Bronchial epithelial cell (primary cell): Measurements from ENCODE around the gene B3GALNT1. TPM values are rescaled to one million over a fixed set of nuclear protein-coding genes. Genes with fewer than 3 reads are reported as not detected.

Experiments used
- DNase-seq: peaks from one replicate; pipeline ENCODE4 v3.0.0-alpha.2; 2010; ENCODE audit warnings: low read depth
- FAIRE-seq: peaks from 2 replicates; lab custom pipeline; 2011; peaks lifted over from hg19 to GRCh38; lab: Jason Lieb, UNC
- H3K27me3 ChIP-seq: 2 replicates; pipeline ENCODE4 v1.5.1; 2011; ENCODE audit warnings: low read length; ENCODE audit not compliant: control insufficient read depth, insufficient read depth
- H3K36me3 ChIP-seq: 2 replicates; pipeline ENCODE4 v1.5.1; 2011; ENCODE audit warnings: low read length; ENCODE audit not compliant: control insufficient read depth, insufficient read depth
- H3K4me3 ChIP-seq: 2 replicates; pipeline ENCODE4 v1.5.1; 2011; ENCODE audit warnings: mild to moderate bottlenecking, low read depth, low read length, control low read depth
- CTCF ChIP-seq: IDR thresholded peaks from 2 replicates; pipeline ENCODE4 v1.5.1; 2011; ENCODE audit warnings: mild to moderate bottlenecking, moderate library complexity, low read length, control low read depth, inconsistent platforms; ENCODE audit not compliant: insufficient read depth, severe bottlenecking
- total RNA-seq: library from RNA; depleted of rRNA; stranded (reverse); fragments of >200 nt; gene quantifications from 2 replicates; pipeline ENCODE4 v1.2.1, GENCODE V29; 2014

B3GALNT1 gene
- total RNA-seq, 1 donor from 2014 or later, result 7.4 TPM

GRCh38 chr3:161069511-161070251, 35.5 kb downstream of the B3GALNT1 start:
- FAIRE-seq (peak; percentile 83), DNase-seq (peak; percentile 91)
- no peak for TF ChIP-seq CTCF
- H3K27me3 ChIP-seq, result no peaks in the 10 kb centered on the region
- no peaks in the 10 kb centered on the region for H3K36me3 ChIP-seq
- no peak overlapping the region for H3K4me3 ChIP-seq

DNA sequence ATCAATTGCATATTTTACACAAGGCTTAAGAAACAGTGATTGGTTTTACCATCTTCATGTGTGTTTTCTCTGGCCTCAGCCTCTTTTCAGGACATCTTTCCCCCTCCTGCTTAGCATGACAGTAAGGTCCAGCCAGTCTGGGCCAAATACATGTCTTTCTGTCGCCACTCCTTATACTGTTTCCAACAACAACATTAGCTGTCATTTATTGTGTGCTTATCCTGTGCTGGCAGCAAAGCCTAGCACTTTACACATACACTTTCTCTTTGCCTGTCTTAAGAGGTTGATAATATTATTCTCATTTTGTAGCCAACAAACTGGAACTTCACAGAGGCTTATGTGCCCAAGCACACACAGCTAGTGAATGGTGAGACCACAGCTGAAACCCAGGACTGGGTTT, 37.8 kb downstream of the B3GALNT1 start:
- no peak for DNase-seq
- Histone ChIP-seq H3K4me3 (no peak overlapping the region), H3K27me3 (no peaks in the 10 kb centered on the region), H3K36me3 (no peaks in the 10 kb centered on the region)
- FAIRE-seq, result no peak
- no peak for TF ChIP-seq CTCF

DNA sequence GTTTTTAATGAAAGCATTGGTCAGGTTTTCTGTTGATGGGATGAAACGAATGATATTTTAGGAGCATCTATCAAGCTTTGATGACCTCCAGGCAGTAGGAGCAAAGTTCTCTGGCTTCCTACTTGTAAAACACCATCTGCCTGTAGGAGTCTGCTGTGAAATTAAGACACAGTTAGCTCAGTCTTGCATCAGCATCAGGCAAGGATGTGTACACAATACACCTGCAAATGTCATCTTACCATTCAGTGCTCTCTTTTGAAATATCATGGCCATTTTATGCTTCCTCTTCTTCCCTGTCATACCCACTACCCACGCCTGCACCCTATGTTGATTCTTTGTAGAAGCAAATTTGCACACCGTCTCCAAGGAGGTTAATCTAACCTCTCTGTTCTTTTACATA, 38.2 kb downstream of the B3GALNT1 start:
- Histone ChIP-seq H3K4me3 (no peak overlapping the region), H3K36me3 (no peaks in the 10 kb centered on the region), H3K27me3 (no peaks in the 10 kb centered on the region)
- TF ChIP-seq CTCF, result no peak
- FAIRE-seq, result no peak
- DNase-seq, result no peak

DNA sequence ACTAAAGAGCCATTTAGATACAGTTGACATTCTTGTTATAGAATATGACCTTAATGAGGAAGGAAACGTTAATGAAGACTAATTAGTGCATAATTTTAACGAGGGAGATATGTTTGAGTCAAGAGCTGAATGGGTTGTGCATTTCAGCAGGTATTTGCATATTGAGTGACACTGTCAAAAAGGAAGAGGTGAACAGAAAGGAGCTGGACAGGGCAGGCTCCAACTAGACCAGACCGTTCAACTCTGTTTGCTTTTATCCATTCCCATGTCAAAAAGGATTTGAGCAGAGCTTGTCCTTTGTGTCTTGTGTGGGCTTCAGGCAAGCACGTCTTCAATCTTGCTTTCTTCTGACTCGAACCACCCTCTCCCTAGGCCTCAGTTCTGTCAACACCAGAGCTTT, 40.7 kb downstream of the B3GALNT1 start:
- DNase-seq (no peak), FAIRE-seq (peak; percentile 55)
- Histone ChIP-seq H3K4me3 (no peak overlapping the region), H3K36me3 (no peaks in the 10 kb centered on the region), H3K27me3 (no peaks in the 10 kb centered on the region)
- TF ChIP-seq CTCF, result no peak

DNA sequence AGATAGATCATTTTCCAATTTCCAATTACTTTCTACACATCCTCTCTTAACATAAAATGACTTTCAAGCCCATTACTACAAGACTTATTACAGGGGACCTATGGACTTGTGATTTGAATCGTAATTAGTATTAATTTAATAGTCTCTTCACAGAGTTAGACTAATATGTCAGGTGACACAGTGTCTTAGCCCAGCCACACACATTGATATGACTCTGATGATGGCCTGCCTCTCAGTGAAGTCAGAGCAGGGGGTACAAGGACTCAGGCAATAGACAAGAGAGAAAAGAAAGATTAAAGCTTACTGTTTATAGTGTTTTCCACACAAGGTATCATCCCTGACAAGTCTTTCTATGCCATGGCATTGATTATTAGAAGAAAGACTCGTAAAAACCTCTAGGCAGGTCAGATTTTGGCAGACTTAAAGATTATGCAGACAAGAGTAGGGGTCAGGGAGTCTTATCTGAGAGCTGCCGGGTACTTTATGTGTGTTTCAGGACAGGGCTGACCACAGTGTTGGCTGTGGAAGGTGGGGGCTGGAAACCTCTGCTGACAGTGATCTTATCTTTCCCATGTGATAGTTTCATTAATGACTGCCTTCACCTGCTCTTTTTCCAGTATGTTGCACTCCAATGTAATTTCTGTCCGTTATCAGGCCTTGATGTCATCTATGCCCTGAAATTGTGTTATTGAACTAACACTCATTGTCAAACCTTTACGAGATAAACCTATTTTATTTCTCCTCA, 50.1 kb downstream of the B3GALNT1 start:
- no peak for DNase-seq
- Histone ChIP-seq H3K4me3 (no peak overlapping the region), H3K27me3 (no peaks in the 10 kb centered on the region), H3K36me3 (no peaks in the 10 kb centered on the region)
- no peak for FAIRE-seq
- no peak for TF ChIP-seq CTCF

GRCh38 chr3:161051856-161052255, 53.3 kb downstream of the B3GALNT1 start:
- TF ChIP-seq CTCF, result no peak
- no peaks in the 10 kb centered on the region for H3K36me3 ChIP-seq
- FAIRE-seq (no peak), DNase-seq (no peak)
- no peak overlapping the region for H3K4me3 ChIP-seq
- no peaks in the 10 kb centered on the region for H3K27me3 ChIP-seq
